GM12872 (cell line): ENCODE results near the gene IL4R.

Source experiments
- TF ChIP-seq, protein P1 (sequence below): IDR thresholded peaks from 3 replicates; pipeline ENCODE4 v1.5.1; 2011; ENCODE audit warnings: low read depth, mild to moderate bottlenecking, low read length, moderate library complexity; ENCODE audit not compliant: insufficient read depth

IL4R gene

DNA sequence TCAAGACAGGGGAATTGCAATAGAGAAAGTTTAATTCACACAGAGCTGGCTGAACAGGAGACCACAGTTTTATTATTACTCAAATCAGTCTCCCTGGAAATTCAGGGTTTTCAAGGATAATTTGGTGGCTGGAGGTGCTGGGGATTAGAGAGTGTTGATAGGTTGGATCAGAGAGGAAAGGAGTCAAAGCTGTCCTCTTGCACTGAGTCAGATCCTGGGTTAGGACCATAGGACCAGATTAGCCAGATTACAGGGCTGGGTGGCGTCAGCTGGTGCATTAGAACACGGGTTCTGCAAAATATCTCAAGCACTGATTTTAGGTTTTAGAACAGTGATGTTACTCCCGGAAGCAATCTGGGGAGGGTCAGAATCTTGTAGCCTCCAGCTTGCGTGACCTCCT lies 43.4 kb upstream of the IL4R start:
- TF ChIP-seq, protein P1, sequence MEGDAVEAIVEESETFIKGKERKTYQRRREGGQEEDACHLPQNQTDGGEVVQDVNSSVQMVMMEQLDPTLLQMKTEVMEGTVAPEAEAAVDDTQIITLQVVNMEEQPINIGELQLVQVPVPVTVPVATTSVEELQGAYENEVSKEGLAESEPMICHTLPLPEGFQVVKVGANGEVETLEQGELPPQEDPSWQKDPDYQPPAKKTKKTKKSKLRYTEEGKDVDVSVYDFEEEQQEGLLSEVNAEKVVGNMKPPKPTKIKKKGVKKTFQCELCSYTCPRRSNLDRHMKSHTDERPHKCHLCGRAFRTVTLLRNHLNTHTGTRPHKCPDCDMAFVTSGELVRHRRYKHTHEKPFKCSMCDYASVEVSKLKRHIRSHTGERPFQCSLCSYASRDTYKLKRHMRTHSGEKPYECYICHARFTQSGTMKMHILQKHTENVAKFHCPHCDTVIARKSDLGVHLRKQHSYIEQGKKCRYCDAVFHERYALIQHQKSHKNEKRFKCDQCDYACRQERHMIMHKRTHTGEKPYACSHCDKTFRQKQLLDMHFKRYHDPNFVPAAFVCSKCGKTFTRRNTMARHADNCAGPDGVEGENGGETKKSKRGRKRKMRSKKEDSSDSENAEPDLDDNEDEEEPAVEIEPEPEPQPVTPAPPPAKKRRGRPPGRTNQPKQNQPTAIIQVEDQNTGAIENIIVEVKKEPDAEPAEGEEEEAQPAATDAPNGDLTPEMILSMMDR, result no peak

DNA sequence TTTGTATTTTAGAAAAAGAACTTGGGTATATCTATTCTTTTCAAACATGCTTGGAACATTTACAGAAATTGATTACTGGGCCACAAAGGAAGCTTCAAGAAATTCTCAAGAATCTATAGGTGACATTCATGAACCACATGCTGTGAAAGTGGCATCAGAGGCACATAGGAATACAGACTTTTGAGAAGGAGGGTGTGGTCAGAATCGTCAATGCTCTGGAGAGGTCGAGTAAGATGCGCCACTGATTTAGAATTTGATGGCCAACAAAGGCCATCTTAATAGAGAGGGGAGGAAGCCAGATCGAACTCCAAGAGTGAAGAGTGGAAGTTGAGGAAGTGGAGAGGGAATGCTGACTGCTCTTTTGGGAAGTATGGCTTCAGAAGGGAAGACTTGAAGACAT lies 41.7 kb upstream of the IL4R start:
- TF ChIP-seq, protein P1, result no peak

DNA sequence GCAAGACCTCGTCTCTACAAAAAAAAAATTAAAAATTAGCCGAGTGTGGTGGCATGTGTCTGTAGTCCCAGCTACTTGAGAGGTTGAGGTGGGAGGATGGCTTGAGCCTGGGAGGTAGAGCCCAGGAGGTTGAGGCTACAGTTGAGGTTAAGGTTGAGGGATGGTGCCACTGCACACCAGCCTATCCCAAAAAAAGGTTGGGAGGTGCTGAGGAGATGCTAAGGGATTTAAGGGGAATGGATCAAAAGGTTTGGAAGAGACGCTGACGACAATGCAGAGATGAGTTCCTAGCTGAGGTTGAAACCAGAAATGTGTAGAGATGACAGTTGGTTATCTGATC lies 40.5 kb upstream of the IL4R start:
- TF ChIP-seq, protein P1, result no peak

DNA sequence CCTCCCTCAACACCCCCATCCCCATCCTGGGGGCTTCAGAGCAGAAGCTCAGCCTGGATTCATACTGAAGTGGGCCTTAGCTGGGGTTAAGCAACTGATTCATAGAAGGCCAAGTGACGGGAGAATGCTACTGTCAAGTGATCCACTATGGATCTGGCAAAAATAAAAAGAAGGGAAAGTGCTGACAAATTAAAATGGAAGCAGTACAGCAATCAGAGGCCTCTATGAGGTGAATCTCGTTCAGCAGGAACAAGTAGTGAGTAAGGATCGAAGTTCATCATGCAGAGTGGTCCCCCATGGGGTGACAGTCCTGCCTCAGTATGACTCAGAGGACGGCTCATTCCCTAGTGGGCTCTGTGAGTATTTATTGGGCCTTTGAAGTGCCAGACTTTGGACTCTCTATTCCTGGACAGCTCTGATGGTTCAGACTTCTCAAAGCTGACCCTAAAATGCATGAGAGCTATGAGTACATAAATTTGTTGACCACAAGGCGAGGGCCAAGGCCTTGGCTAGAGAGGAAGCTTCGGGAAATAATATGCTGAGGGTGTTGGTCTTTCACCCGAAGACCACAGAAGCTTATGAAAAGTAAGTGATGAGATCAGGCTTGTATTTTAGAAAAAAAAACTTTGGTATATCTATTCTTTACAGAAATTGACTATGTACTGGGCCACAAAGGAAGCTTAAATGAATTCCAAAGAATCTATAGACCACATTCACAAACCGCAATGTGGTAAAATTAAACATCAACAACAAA lies 39.9 kb upstream of the IL4R start:
- TF ChIP-seq, protein P1, result peak; percentile 23; the same call in 1 of the 3 replicates

DNA sequence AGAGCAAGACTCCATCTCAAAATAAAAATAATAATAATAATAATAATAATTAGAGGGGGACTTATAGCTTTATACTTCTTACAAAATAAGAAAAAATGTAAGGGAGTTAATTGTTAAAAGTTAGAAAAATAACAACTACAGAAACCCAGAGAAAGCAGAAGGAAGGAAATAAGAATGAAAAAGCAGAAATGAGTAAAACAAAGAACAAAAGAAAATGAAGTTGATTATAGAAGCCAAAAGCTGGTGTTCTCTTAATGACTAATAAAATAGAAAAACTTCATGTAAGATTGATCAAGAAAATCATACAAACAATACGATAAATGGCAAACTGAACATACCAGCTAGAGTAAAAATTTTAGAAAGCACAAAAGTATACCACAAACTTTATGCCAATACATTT lies 38.4 kb upstream of the IL4R start:
- TF ChIP-seq, protein P1, result no peak

DNA sequence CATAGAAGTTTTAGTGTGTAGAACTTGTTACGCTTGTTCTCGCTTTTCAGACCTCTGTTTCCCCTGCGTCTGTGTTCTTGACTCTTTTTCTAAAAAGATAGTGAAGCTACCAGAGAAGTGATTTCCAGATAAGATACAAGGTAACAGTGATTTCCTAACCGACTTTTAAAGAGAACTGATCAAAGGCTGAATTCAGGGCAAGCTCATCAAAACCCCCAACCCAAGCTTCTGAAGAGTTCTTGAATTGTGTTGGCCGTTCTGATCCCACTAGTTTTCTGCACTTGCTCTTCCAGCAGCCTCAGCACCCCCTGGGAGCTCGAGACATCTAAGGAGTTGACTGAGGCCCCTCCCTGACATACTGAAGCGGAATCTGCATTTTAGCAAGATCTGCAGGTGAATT lies 32.5 kb upstream of the IL4R start:
- TF ChIP-seq, protein P1, result no peak

DNA sequence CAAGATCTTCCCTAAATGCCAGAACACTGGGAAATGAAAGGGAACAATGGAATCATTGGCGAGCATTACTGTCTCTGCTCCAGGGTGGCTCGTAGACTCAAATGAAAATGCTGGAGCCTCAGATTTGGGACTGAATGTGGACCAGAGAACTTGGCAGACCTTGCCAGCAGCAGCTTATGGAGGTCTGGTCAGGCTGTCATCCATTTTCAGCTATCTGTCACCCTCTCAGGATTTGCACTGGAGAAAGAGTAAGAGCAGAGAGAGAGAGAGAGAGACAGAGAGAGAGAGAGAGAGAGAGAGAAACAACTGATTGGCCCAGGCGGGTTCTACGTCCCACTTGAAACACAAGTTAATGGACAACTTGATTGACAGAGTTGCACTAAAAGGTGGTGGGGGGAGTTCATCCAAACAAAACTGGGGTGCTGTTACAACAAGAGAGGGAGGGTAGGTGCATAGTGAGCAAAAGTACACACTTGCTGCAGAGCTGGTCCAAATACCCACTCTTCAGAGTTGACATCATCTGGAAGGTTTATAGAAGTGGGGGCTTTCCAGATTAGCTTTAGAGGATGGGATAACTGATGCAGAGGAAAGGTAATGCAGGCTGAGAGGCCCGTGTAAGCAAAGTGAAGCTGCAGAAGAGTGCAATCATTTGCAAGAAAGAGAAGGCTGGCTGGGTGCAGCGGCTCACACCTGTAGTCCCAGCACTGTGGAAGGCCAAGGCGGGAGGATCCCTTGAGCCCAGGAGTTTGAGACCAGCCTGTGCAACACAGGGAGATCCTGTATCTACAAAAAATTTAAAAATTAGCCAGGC lies 28.7 kb upstream of the IL4R start:
- TF ChIP-seq, protein P1, result no peak
